Mucosa of rectum (tissue), 2 donors: ENCODE measurements around the gene TSTD1.

Experiments used
- H3K27ac ChIP-seq, 2 donors: one replicate each; pipeline ENCODE4 v1.7.0; 2013; ENCODE audit warnings: inconsistent platforms in 2 of 2, low read depth in 2 of 2, low read length in 2 of 2
- H3K27me3 ChIP-seq, 2 donors: one replicate each; pipeline ENCODE4 v1.7.0; 2013; ENCODE audit warnings: low read length in 2 of 2; ENCODE audit not compliant: control insufficient read depth in 2 of 2, insufficient read depth in 2 of 2
- H3K36me3 ChIP-seq, 2 donors: one replicate each; pipeline ENCODE4 v1.7.0; 2013; ENCODE audit warnings: low read length in 2 of 2; ENCODE audit not compliant: control insufficient read depth in 2 of 2, insufficient read depth in 2 of 2
- H3K4me1 ChIP-seq, 2 donors: one replicate each; pipeline ENCODE4 v1.7.0; 2013; ENCODE audit warnings: low read length in 2 of 2, mild to moderate bottlenecking in 1 of 2; ENCODE audit not compliant: control insufficient read depth in 2 of 2, insufficient read depth in 2 of 2
- H3K4me3 ChIP-seq, 2 donors: one replicate each; pipeline ENCODE4 v1.7.0; 2013; ENCODE audit warnings: low read length in 2 of 2
- H3K9ac ChIP-seq, 2 donors: one replicate each; pipeline ENCODE4 v1.7.0; 2013; ENCODE audit warnings: low read length in 2 of 2, low read depth in 1 of 2, mild to moderate bottlenecking in 1 of 2
- H3K9me3 ChIP-seq, 2 donors: one replicate each; pipeline ENCODE4 v1.7.0; 2013; ENCODE audit warnings: low read length in 2 of 2; ENCODE audit not compliant: control insufficient read depth in 2 of 2
- donor health status: healthy.
- donor health status: Normal muscosa, but diverticular disease.

The TSTD1 gene, protein sequence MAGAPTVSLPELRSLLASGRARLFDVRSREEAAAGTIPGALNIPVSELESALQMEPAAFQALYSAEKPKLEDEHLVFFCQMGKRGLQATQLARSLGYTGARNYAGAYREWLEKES

DNA sequence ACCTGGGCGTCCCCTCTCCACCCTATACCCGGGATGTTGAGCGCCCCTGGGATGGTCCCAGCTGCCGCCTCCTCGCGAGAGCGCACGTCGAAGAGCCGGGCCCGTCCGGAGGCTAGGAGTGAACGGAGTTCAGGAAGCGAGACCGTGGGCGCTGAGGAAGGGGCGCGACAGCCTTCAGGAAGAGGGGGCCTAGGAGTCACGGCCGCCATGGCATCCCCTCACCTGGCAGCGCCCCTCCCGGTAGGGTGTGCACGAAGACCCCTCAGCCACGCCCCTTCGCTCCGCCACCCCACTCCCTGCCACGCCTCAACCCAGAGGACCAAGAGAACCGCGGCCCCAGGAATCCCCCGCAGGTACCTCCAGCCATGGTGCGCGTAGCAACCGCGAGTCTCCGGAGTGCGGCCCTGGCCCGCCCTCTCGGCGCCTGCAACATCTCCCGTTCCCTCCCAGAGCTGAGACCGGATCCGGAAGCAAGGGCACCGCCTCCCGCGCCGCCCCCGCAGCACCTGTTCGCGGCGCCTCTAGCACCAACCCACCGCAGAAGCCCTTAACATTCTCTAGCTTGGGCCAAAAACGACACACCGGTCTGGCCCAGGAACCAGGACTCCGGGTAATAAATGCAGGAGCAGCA is at the start of gene TSTD1:
Gene TSTD1 (minus strand): TSS at position 442 of the 631 bp plus-strand sequence. CDS start 75 bp downstream, at position 367.
- H3K4me3 ChIP-seq, result peak within 1 kb of the TSS; percentile 82 to 93
- peak within 1 kb of the TSS; percentile 94 to 95 for H3K27ac ChIP-seq
- no peaks in the 10 kb centered on the region for H3K9me3 ChIP-seq
- H3K36me3 ChIP-seq, result peaks cover 36 to 40% of the 10 kb centered on the region in 2 donors
- H3K4me1 ChIP-seq, result peaks cover 22 to 23% of the 10 kb centered on the region in 2 donors
- peak within 1 kb of the TSS; percentile 72 to 96 for H3K9ac ChIP-seq
- H3K27me3 ChIP-seq, result no peaks in the 10 kb centered on the region

DNA sequence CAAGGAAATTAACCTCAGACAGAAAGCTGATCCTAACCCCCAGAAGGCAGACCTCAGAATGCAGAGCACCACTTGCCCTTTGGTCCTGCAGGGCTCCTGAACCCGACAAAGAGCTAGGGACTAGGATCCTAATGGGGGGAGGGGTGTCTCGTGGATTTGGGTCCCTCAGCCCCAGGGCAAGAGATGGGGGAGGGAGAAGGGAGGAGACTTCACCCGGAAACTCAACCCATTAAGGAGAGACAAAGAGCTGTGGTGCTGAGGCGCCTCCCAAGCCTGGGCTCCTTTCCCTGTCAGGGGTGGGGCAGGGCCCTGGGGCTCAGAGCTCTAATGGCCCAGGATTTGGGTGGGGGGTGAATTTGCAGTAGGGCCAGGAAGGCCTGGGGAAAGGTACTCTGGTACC is 47.7 kb upstream of the TSTD1 start:
- Histone ChIP-seq H3K4me1 (peaks cover 12 to 53% of the 10 kb centered on the region in 2 donors), H3K36me3 (no peaks in the 10 kb centered on the region), H3K4me3 (no peak overlapping the region), H3K27ac (peak overlapping the region; percentile 38 to 53), H3K9me3 (no peaks in the 10 kb centered on the region), H3K27me3 (no peaks in the 10 kb centered on the region), H3K9ac (peak overlapping the region in 1 of 2 donors; percentile 22)

DNA sequence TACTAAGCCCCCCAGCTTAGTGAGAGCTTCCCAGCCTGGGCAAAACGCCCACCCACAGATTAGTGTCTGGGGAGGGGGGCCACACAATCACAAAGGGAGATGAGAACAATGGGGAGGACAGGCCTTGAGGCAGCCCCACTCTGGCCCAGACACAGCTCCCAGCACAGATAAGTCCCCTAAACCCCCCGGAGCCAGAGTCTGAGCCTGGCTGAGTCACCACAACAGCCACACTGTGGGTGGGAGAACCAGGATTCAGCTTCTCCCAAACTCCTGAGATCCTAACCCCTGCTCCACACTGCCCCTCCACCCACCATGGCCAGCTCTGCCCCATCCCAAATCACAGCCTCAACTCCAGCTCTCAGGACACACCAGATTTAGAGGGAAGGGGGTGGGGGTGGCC is 46.4 kb upstream of the TSTD1 start:
- no peaks in the 10 kb centered on the region for H3K9me3 ChIP-seq
- no peaks in the 10 kb centered on the region for H3K27me3 ChIP-seq
- H3K4me1 ChIP-seq, result peaks cover 12 to 55% of the 10 kb centered on the region in 2 donors
- no peaks in the 10 kb centered on the region for H3K36me3 ChIP-seq
- H3K27ac ChIP-seq, result no peak overlapping the region
- H3K9ac ChIP-seq, result no peak overlapping the region
- H3K4me3 ChIP-seq, result no peak overlapping the region

GRCh38 chr1:161084597-161084988 is 45.8 kb upstream of the TSTD1 start:
- Histone ChIP-seq H3K9me3 (no peaks in the 10 kb centered on the region), H3K27me3 (no peaks in the 10 kb centered on the region), H3K36me3 (no peaks in the 10 kb centered on the region), H3K27ac (peak overlapping the region; percentile 11 to 18), H3K4me1 (peaks cover 12 to 54% of the 10 kb centered on the region in 2 donors), H3K9ac (peak overlapping the region in 1 of 2 donors; percentile 38), H3K4me3 (no peak overlapping the region)

DNA sequence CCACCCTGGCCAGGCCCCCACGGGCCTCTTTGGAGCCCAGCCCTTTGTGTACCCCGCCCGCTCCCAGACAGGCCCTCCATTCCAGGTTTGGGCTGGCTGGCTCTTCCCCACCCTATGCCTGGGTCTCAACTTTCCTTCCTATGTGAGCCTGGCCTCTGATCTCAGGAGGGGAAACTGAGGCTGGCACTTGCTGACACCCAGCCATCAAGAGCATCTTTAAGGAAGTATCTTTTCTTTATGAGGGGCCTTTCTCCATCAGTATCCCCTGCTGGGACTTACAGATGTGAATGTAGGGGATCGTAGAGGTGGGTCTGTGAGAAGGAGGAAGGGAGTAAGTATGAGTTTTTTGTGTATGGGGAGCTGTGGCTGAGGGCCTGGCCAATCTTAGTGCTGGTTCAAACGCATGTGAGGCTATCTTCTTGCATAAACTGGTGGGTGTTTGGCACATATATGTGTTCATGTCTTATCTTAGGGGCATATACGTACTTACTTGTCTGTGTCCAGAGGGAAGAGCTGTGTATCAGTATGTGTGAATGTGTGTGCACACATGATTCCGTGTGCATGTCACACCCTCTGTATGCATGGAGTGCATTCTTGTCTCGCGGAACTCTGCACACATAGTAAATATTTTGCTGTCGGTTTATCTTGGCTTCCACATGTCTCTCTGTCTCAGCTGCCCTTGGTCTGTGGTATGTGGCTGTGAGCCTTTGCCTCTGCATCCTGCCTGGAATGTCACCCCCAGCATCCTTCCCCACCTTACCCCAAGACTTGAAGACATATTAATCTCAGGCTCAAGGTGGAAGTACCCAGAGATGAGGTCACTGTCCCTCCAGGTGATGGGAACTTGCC is 45.2 kb upstream of the TSTD1 start:
- peak overlapping the region; percentile 65 to 80 for H3K27ac ChIP-seq
- no peaks in the 10 kb centered on the region for H3K27me3 ChIP-seq
- H3K4me3 ChIP-seq, result no peak overlapping the region
- peak overlapping the region in 1 of 2 donors; percentile 38 for H3K9ac ChIP-seq
- H3K4me1 ChIP-seq, result peaks cover 12 to 50% of the 10 kb centered on the region in 2 donors
- H3K36me3 ChIP-seq, result no peaks in the 10 kb centered on the region
- H3K9me3 ChIP-seq, result no peaks in the 10 kb centered on the region

GRCh38 chr1:161082996-161083747 is 44.4 kb upstream of the TSTD1 start:
- H3K4me1 ChIP-seq, result peaks cover 12 to 43% of the 10 kb centered on the region in 2 donors
- H3K4me3 ChIP-seq, result no peak overlapping the region
- H3K9ac ChIP-seq, result peak overlapping the region; percentile 14 to 38
- H3K36me3 ChIP-seq, result no peaks in the 10 kb centered on the region
- no peaks in the 10 kb centered on the region for H3K27me3 ChIP-seq
- peak overlapping the region; percentile 65 to 80 for H3K27ac ChIP-seq
- no peaks in the 10 kb centered on the region for H3K9me3 ChIP-seq

DNA sequence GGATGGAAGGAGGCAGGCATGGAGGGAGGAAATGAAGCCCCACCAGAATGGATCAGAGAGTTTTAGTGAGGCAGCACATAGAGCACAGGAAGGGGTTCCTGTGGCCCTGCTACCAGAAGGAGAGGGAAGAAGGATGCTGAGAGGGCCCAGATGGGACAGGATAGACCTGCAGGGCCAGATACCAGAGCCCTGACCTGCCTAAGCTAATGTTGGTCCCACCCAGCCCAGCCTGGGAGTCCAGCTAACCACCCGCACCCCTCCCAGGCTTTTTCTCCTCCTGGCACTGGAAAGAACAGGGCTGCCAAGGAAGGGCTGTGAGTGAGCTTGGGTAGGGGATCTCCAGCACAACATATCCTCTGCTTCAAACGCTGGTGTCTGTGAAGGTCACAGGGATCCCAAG is 43.7 kb upstream of the TSTD1 start:
- Histone ChIP-seq H3K9ac (no peak overlapping the region), H3K36me3 (no peaks in the 10 kb centered on the region), H3K4me3 (no peak overlapping the region), H3K27ac (peak overlapping the region in 1 of 2 donors; percentile 80), H3K9me3 (no peaks in the 10 kb centered on the region), H3K27me3 (no peaks in the 10 kb centered on the region), H3K4me1 (peaks cover 12 to 41% of the 10 kb centered on the region in 2 donors)

DNA sequence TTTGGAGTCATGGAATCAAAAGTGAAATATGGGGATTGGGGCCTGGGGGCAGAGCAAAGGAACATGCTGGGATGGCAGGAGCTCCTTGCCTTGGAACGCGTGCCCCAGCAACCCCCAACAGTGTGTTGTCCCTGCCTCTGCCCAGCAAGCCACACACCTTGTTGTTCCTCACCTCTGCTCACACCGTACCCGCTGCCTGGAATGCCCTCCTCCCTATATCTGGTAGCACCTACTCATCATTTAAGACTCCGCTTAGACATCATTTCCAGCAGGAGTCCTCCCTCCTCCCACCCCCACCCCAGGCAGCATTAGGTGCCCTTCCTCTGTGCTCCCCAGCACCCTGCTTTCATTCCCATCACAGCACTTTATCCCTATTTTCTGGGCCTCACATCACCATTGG is 42.8 kb upstream of the TSTD1 start:
- Histone ChIP-seq H3K4me3 (no peak overlapping the region), H3K27ac (no peak overlapping the region), H3K9me3 (no peaks in the 10 kb centered on the region), H3K4me1 (peaks cover 10 to 32% of the 10 kb centered on the region in 2 donors), H3K9ac (no peak overlapping the region), H3K36me3 (no peaks in the 10 kb centered on the region), H3K27me3 (no peaks in the 10 kb centered on the region)

DNA sequence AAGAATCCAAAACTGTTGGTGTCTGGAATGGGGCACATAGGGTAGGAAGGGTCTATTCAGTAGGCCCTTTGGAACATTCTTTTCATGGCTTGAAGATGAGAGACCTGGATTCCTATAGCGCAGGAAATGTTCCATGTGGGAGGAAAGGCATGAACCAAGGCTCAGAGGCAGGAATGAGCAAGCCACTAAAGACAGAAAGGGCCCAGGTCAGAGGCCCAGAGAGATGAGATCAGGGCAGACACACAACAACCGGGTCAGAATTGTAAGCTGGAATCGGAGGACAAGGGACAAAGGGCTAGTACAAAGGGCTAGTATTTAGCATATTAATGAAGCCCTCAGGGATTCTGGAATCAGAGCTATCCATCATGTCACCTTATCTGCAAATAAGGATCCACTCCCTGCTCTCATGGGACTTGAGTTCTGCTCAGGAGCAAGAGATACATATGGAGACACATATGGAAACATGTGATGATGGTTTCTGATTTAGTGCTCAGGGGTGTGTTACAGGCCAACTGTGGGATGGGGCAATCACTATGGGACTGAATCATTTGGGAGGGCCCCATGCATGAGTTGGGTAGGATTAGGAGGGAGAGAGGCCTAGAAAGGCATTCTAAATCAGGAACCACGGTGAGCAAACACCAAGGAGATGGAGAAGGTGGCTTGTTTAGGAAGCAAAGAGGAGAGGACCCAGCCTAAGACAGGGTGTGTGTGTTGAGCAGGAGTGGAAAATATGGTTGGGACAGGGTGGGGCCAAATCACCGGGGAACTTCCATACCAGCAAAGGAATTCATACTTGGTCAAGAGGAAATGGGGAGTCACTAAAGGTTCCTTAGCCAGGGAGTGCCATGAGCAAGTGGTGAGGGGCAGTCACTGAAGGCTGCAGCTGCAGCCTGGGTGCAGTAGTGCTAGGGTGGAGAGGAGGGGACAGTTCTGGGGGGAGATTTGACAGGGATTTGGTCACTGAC is 42.0 kb upstream of the TSTD1 start:
- H3K27ac ChIP-seq, result no peak overlapping the region
- no peaks in the 10 kb centered on the region for H3K27me3 ChIP-seq
- peaks cover 5 to 24% of the 10 kb centered on the region in 2 donors for H3K4me1 ChIP-seq

More for the DNA sequence above, 42.0 kb upstream of the TSTD1 start:
- H3K36me3 ChIP-seq, result no peaks in the 10 kb centered on the region
- H3K9ac ChIP-seq, result no peak overlapping the region
- no peaks in the 10 kb centered on the region for H3K9me3 ChIP-seq
- H3K4me3 ChIP-seq, result no peak overlapping the region
